ENCODE data around the gene FBXW5.

- TF ChIP-seq CTCF (conservative IDR thresholded peaks at IDR 0.05; ENCODE audit: low read length): no peak
- no peak for TF ChIP-seq EZH2phosphoT487 (IDR thresholded peaks at IDR 0.05; ENCODE audit: borderline replicate concordance)
Measured at GRCh38 chr9:136930014-136930413, 14.5 kb downstream of the FBXW5 start.
